Left renal pelvis (tissue), 4 donors: ENCODE measurements around the gene RALGPS1. TPM values are rescaled to one million over a fixed set of nuclear protein-coding genes. Genes with fewer than 3 reads are reported as not detected.

Experiments
- DNase-seq, 4 donors: peaks; one replicate each; pipeline ENCODE4 v3.0.0-alpha.2; 2013; ENCODE audit warnings: low read depth in 4 of 4, low spot score in 3 of 4
- polyA plus RNA-seq, 4 donors: library from polyadenylated mRNA; unstranded; fragments of 120-200 nt; gene quantifications; one replicate each; pipeline ENCODE4 v1.2.1, GENCODE V29; 2013; ENCODE audit not compliant: insufficient read length in 4 of 4

Gene RALGPS1
- polyA plus RNA-seq, 4 donors = 9.2 to 27.6 (median 24.5) TPM

- DNase-seq = no peak
Observed at GRCh38 chr9:127130661-127131538, 216.3 kb downstream of the RALGPS1 start.

GRCh38 chr9:127131871-127132270, 217.3 kb downstream of the RALGPS1 start:
- no peak for DNase-seq

GRCh38 chr9:127132375-127132774, 217.8 kb downstream of the RALGPS1 start:
- no peak for DNase-seq

GRCh38 chr9:127132921-127133647, 218.5 kb downstream of the RALGPS1 start:
- DNase-seq = no peak

GRCh38 chr9:127133739-127134167, 219.2 kb downstream of the RALGPS1 start:
- DNase-seq = no peak

GRCh38 chr9:127135056-127135745, 220.6 kb downstream of the RALGPS1 start:
- no peak for DNase-seq

GRCh38 chr9:127136081-127136879, 221.7 kb downstream of the RALGPS1 start:
- no peak for DNase-seq

- no peak for DNase-seq
Observed at GRCh38 chr9:127136880-127137639, 222.5 kb downstream of the RALGPS1 start.

- no peak for DNase-seq
Observed at GRCh38 chr9:127137640-127138360, 223.2 kb downstream of the RALGPS1 start.

GRCh38 chr9:127138444-127138843, 223.9 kb downstream of the RALGPS1 start:
- no peak for DNase-seq

- no peak for DNase-seq
Observed at GRCh38 chr9:127139071-127139731, 224.6 kb downstream of the RALGPS1 start.

- DNase-seq = no peak
Observed at GRCh38 chr9:127139775-127140174, 225.2 kb downstream of the RALGPS1 start.

GRCh38 chr9:127140181-127140580, 225.6 kb downstream of the RALGPS1 start:
- no peak for DNase-seq

- no peak for DNase-seq
Observed at GRCh38 chr9:127140842-127141675, 226.5 kb downstream of the RALGPS1 start.

GRCh38 chr9:127142291-127142690, 227.7 kb downstream of the RALGPS1 start:
- DNase-seq = no peak

- DNase-seq = no peak
Observed at GRCh38 chr9:127142931-127143464, 228.4 kb downstream of the RALGPS1 start.

- DNase-seq = no peak
Observed at GRCh38 chr9:127143920-127144465, 229.4 kb downstream of the RALGPS1 start.
